NCI-H748 treated with DMSO at 0.1 percent for 48 hours (cell line): ENCODE measurements around the gene FLVCR2.
"Not testable (repeated sequence)": the region's sequence is repeated elsewhere in the genome, so short reads cannot be mapped to it uniquely, and the experiment has no call there.

Experiments used
- DNase-seq: peaks from one replicate; lab custom pipeline; 2025; lab: John Stamatoyannopoulos, UW

FLVCR2 gene

GRCh38 chr14:75662966-75663365 is 84.5 kb downstream of the FLVCR2 start:
- no peak for DNase-seq

GRCh38 chr14:75667099-75667765 is 88.8 kb downstream of the FLVCR2 start:
- no peak for DNase-seq

GRCh38 chr14:75672605-75673192 is 94.3 kb downstream of the FLVCR2 start:
- DNase-seq, result no peak

- no peak for DNase-seq
Observed at GRCh38 chr14:75673345-75674035, 95.1 kb downstream of the FLVCR2 start.

- no peak for DNase-seq
Observed at GRCh38 chr14:75675265-75675960, 97.0 kb downstream of the FLVCR2 start.

- no peak for DNase-seq
Observed at GRCh38 chr14:75685910-75686309, 107.5 kb downstream of the FLVCR2 start.

GRCh38 chr14:75689012-75689411 is 110.6 kb downstream of the FLVCR2 start:
- DNase-seq, result no peak

GRCh38 chr14:75690010-75690409 is 111.6 kb downstream of the FLVCR2 start:
- no peak for DNase-seq

GRCh38 chr14:75695025-75695424 is 116.6 kb downstream of the FLVCR2 start:
- not testable (repeated sequence) for DNase-seq

- DNase-seq, result no peak
Observed at GRCh38 chr14:75697386-75697785, 119.0 kb downstream of the FLVCR2 start.
